Stimulated activated memory B cell treated with anti-CD40 and anti-IgM and Interleukin-4, amounts not matched to agents 10 μg/mL and 1 μg/mL and 100 μg/mL, for 72 hours (primary cell): ENCODE results near the gene GSPT1.
"Not testable (repeated sequence)": the region's sequence is repeated elsewhere in the genome, so short reads cannot be mapped to it uniquely, and the experiment has no call there.

Experiments used
- ATAC-seq: fragments of 150-1000 bp; cut with Tn5 transposase; 2 replicates; pipeline ENCODE4 v1.10.0; 2021
- H3K27ac Mint-ChIP-seq: one replicate; pipeline ENCODE4 v1.8.0; 2022; ENCODE audit warnings: mild to moderate bottlenecking, mixed read lengths
- H3K27me3 Mint-ChIP-seq: one replicate; pipeline ENCODE4 v1.8.0; 2022; ENCODE audit warnings: mixed read lengths
- H3K36me3 Mint-ChIP-seq: one replicate; pipeline ENCODE4 v1.8.0; 2022; ENCODE audit warnings: mixed read lengths
- H3K4me1 Mint-ChIP-seq: one replicate; pipeline ENCODE4 v1.8.0; 2022; ENCODE audit warnings: mixed read lengths
- H3K4me3 Mint-ChIP-seq: one replicate; pipeline ENCODE4 v1.8.0; 2022; ENCODE audit warnings: mild to moderate bottlenecking, moderate library complexity, mixed read lengths
- H3K9me3 Mint-ChIP-seq: one replicate; pipeline ENCODE4 v1.8.0; 2022; ENCODE audit warnings: mixed read lengths

The GSPT1 gene

GRCh38 chr16:11844499-11844898 lies 71.3 kb downstream of the GSPT1 start:
- Mint-ChIP-seq H3K27ac (no peak overlapping the region), H3K36me3 (peaks cover 44% of the 10 kb centered on the region), H3K9me3 (no peaks in the 10 kb centered on the region), H3K27me3 (no peaks in the 10 kb centered on the region), H3K4me3 (no peak overlapping the region), H3K4me1 (peaks cover 10% of the 10 kb centered on the region)
- no peak for ATAC-seq

- H3K36me3 Mint-ChIP-seq: peaks cover 49% of the 10 kb centered on the region
- no peak overlapping the region for H3K4me3 Mint-ChIP-seq
- peaks cover 6% of the 10 kb centered on the region for H3K4me1 Mint-ChIP-seq
- no peak overlapping the region for H3K27ac Mint-ChIP-seq
- H3K27me3 Mint-ChIP-seq: no peaks in the 10 kb centered on the region
- no peaks in the 10 kb centered on the region for H3K9me3 Mint-ChIP-seq
- ATAC-seq: no peak
Observed at GRCh38 chr16:11843861-11844260, 71.9 kb downstream of the GSPT1 start.

- no peaks in the 10 kb centered on the region for H3K27me3 Mint-ChIP-seq
- H3K4me3 Mint-ChIP-seq: no peak overlapping the region
- H3K4me1 Mint-ChIP-seq: peaks cover under 1% of the 10 kb centered on the region
- no peaks in the 10 kb centered on the region for H3K9me3 Mint-ChIP-seq
- no peak for ATAC-seq
- H3K27ac Mint-ChIP-seq: no peak overlapping the region
- peaks cover 46% of the 10 kb centered on the region for H3K36me3 Mint-ChIP-seq
Observed at GRCh38 chr16:11843206-11843605, 72.5 kb downstream of the GSPT1 start.

- H3K27ac Mint-ChIP-seq: no peak overlapping the region
- H3K9me3 Mint-ChIP-seq: no peaks in the 10 kb centered on the region
- H3K36me3 Mint-ChIP-seq: peaks cover 54% of the 10 kb centered on the region
- H3K4me1 Mint-ChIP-seq: no peaks in the 10 kb centered on the region
- H3K4me3 Mint-ChIP-seq: no peak overlapping the region
- no peaks in the 10 kb centered on the region for H3K27me3 Mint-ChIP-seq
- no peak for ATAC-seq
Observed at GRCh38 chr16:11841026-11841425, 74.7 kb downstream of the GSPT1 start.

GRCh38 chr16:11836650-11837244 lies 79.0 kb downstream of the GSPT1 start:
- no peak overlapping the region for H3K27ac Mint-ChIP-seq
- H3K4me3 Mint-ChIP-seq: no peak overlapping the region
- H3K36me3 Mint-ChIP-seq: peaks cover 42% of the 10 kb centered on the region
- no peaks in the 10 kb centered on the region for H3K27me3 Mint-ChIP-seq
- ATAC-seq: no peak
- H3K9me3 Mint-ChIP-seq: no peaks in the 10 kb centered on the region
- H3K4me1 Mint-ChIP-seq: no peaks in the 10 kb centered on the region

GRCh38 chr16:11835891-11836649 lies 79.7 kb downstream of the GSPT1 start:
- H3K4me3 Mint-ChIP-seq: no peak overlapping the region
- no peak overlapping the region for H3K27ac Mint-ChIP-seq

GRCh38 chr16:11835309-11835708 lies 80.4 kb downstream of the GSPT1 start:
- no peak overlapping the region for H3K4me3 Mint-ChIP-seq
- H3K4me1 Mint-ChIP-seq: no peaks in the 10 kb centered on the region
- no peak for ATAC-seq
- no peak overlapping the region for H3K27ac Mint-ChIP-seq
- H3K36me3 Mint-ChIP-seq: peaks cover 34% of the 10 kb centered on the region
- H3K9me3 Mint-ChIP-seq: no peaks in the 10 kb centered on the region
- no peaks in the 10 kb centered on the region for H3K27me3 Mint-ChIP-seq

More at GRCh38 chr16:11835891-11836649, 79.7 kb downstream of the GSPT1 start:
- H3K27me3 Mint-ChIP-seq: no peaks in the 10 kb centered on the region
- no peaks in the 10 kb centered on the region for H3K9me3 Mint-ChIP-seq
- H3K36me3 Mint-ChIP-seq: peaks cover 37% of the 10 kb centered on the region
- H3K4me1 Mint-ChIP-seq: no peaks in the 10 kb centered on the region
- ATAC-seq: no peak

GRCh38 chr16:11833951-11834695 lies 81.6 kb downstream of the GSPT1 start:
- H3K36me3 Mint-ChIP-seq: peaks cover 23% of the 10 kb centered on the region
- no peak for ATAC-seq
- H3K27ac Mint-ChIP-seq: no peak overlapping the region
- no peaks in the 10 kb centered on the region for H3K4me1 Mint-ChIP-seq
- no peaks in the 10 kb centered on the region for H3K27me3 Mint-ChIP-seq
- H3K4me3 Mint-ChIP-seq: no peak overlapping the region
- no peaks in the 10 kb centered on the region for H3K9me3 Mint-ChIP-seq

GRCh38 chr16:11828696-11829095 lies 87.1 kb downstream of the GSPT1 start:
- Mint-ChIP-seq H3K9me3 (no peaks in the 10 kb centered on the region), H3K4me3 (no peak overlapping the region), H3K27ac (no peak overlapping the region), H3K27me3 (no peaks in the 10 kb centered on the region), H3K36me3 (no peaks in the 10 kb centered on the region), H3K4me1 (no peaks in the 10 kb centered on the region)
- ATAC-seq: no peak

GRCh38 chr16:11825520-11826165 lies 90.1 kb downstream of the GSPT1 start:
- H3K27ac Mint-ChIP-seq, H3K36me3 Mint-ChIP-seq, H3K9me3 Mint-ChIP-seq, H3K27me3 Mint-ChIP-seq, ATAC-seq, H3K4me1 Mint-ChIP-seq, H3K4me3 Mint-ChIP-seq: not testable (repeated sequence)

- Mint-ChIP-seq H3K4me3 (no peak overlapping the region), H3K27me3 (no peaks in the 10 kb centered on the region), H3K36me3 (no peaks in the 10 kb centered on the region), H3K4me1 (no peaks in the 10 kb centered on the region), H3K9me3 (no peaks in the 10 kb centered on the region), H3K27ac (no peak overlapping the region)
- ATAC-seq: no peak
Observed at GRCh38 chr16:11824362-11824761, 91.4 kb downstream of the GSPT1 start.

- not testable (repeated sequence) for H3K9me3 Mint-ChIP-seq, H3K36me3 Mint-ChIP-seq, H3K27me3 Mint-ChIP-seq, ATAC-seq, H3K4me1 Mint-ChIP-seq, H3K4me3 Mint-ChIP-seq, H3K27ac Mint-ChIP-seq
Observed at GRCh38 chr16:11823645-11824044, 92.1 kb downstream of the GSPT1 start.

- Mint-ChIP-seq H3K4me3 (no peak overlapping the region), H3K27me3 (no peaks in the 10 kb centered on the region), H3K9me3 (no peaks in the 10 kb centered on the region), H3K4me1 (no peaks in the 10 kb centered on the region), H3K36me3 (no peaks in the 10 kb centered on the region), H3K27ac (no peak overlapping the region)
- no peak for ATAC-seq
Observed at GRCh38 chr16:11819798-11820197, 96.0 kb downstream of the GSPT1 start.

GRCh38 chr16:11818970-11819369 lies 96.8 kb downstream of the GSPT1 start:
- H3K27ac Mint-ChIP-seq, H3K27me3 Mint-ChIP-seq, H3K9me3 Mint-ChIP-seq, H3K36me3 Mint-ChIP-seq, H3K4me1 Mint-ChIP-seq, H3K4me3 Mint-ChIP-seq, ATAC-seq: not testable (repeated sequence)
